HepG2 (cell line): ENCODE data around the gene PCGF3. TPM values are rescaled to one million over a fixed set of nuclear protein-coding genes. Genes with fewer than 3 reads are reported as not detected.

Experiments used
- ARHGAP35 ChIP-seq: sonication (generic); formaldehyde crosslinking; IDR thresholded peaks from 2 replicates; pipeline ENCODE4 v1.9.0; 2022; ENCODE audit warnings: mild to moderate bottlenecking, inconsistent platforms, moderate library complexity, missing genetic modification reagents, borderline replicate concordance
- FOXC1 ChIP-seq: sonication (generic); formaldehyde crosslinking; IDR thresholded peaks from 2 replicates; pipeline ENCODE4 v1.8.0; 2022; ENCODE audit warnings: mild to moderate bottlenecking, missing genetic modification reagents, borderline replicate concordance
- HBP1 ChIP-seq: IDR thresholded peaks from 2 replicates; pipeline ENCODE4 v1.6.1; 2016; ENCODE audit warnings: low read depth, control low read depth
- KLF9 ChIP-seq: IDR thresholded peaks from 2 replicates; pipeline ENCODE4 v1.6.1; 2016; ENCODE audit warnings: low read depth
- KMT2A ChIP-seq: sonication (generic); formaldehyde crosslinking; IDR thresholded peaks from 2 replicates; pipeline ENCODE4 v1.4.0; 2020; ENCODE audit warnings: missing genetic modification reagents
- LBX2 ChIP-seq: sonication (generic); formaldehyde crosslinking; IDR thresholded peaks from 2 replicates; pipeline ENCODE4 v1.5.0; 2020; ENCODE audit warnings: missing genetic modification reagents, mild to moderate bottlenecking, borderline replicate concordance
- MIER2 ChIP-seq: IDR thresholded peaks from 2 replicates; pipeline ENCODE4 v1.6.1; 2016; ENCODE audit warnings: missing biosample characterization, missing genetic modification reagents
- MTF2 ChIP-seq: sonication (generic); formaldehyde crosslinking; IDR thresholded peaks from 2 replicates; pipeline ENCODE4 v1.5.0; 2020; ENCODE audit warnings: missing genetic modification reagents, borderline replicate concordance
- MXD3 ChIP-seq: IDR thresholded peaks from 2 replicates; pipeline ENCODE4 v1.6.1; 2016; ENCODE audit warnings: mild to moderate bottlenecking, missing biosample characterization, missing genetic modification reagents
- PITX1 ChIP-seq: sonication (generic); formaldehyde crosslinking; IDR thresholded peaks from 2 replicates; pipeline ENCODE4 v1.5.1; 2020; ENCODE audit warnings: mild to moderate bottlenecking, missing genetic modification reagents
- RBM39 ChIP-seq: fragments of 200-400 bp; formaldehyde crosslinking; IDR thresholded peaks from one replicate; pipeline ENCODE4 v1.6.1; 2018; ENCODE audit warnings: antibody characterized with exemption, mild to moderate bottlenecking, low read depth, low read length; ENCODE audit not compliant: poor library complexity, severe bottlenecking
- RFX3 ChIP-seq: IDR thresholded peaks from 2 replicates; pipeline ENCODE4 v1.6.1; 2016; ENCODE audit warnings: missing biosample characterization, missing genetic modification reagents
- SCMH1 ChIP-seq: sonication (generic); formaldehyde crosslinking; IDR thresholded peaks from 2 replicates; pipeline ENCODE4 v1.9.0; 2021; ENCODE audit warnings: missing genetic modification reagents, mild to moderate bottlenecking, borderline replicate concordance
- SMAD1 ChIP-seq: sonication (generic); formaldehyde crosslinking; IDR thresholded peaks from 2 replicates; pipeline ENCODE4 v1.4.0; 2020; ENCODE audit warnings: missing genetic modification reagents, low read depth, mild to moderate bottlenecking, borderline replicate concordance
- SMARCE1 ChIP-seq: fragments of 450-650 bp; IDR thresholded peaks from 2 replicates; pipeline ENCODE4 v1.6.1; 2017; ENCODE audit warnings: borderline replicate concordance
- SOX5 ChIP-seq: IDR thresholded peaks from 2 replicates; pipeline ENCODE4 v1.6.1; 2016; ENCODE audit warnings: borderline replicate concordance
- SP5 ChIP-seq: IDR thresholded peaks from 2 replicates; pipeline ENCODE4 v1.6.1; 2016; ENCODE audit warnings: low read depth, borderline replicate concordance
- TBX3 ChIP-seq: fragments of 450-650 bp; IDR thresholded peaks from 2 replicates; pipeline ENCODE4 v1.6.1; 2017; ENCODE audit warnings: antibody characterized with exemption, mild to moderate bottlenecking, inconsistent platforms, borderline replicate concordance
- TFAP4 ChIP-seq: sonication (generic); IDR thresholded peaks from 2 replicates; pipeline ENCODE4 v1.6.1; 2016; ENCODE audit warnings: low read depth, borderline replicate concordance
- TRIM22 ChIP-seq: fragments of 450-650 bp; IDR thresholded peaks from 2 replicates; pipeline ENCODE4 v1.6.1; 2017
- U2AF1 ChIP-seq: fragments of 200-400 bp; formaldehyde crosslinking; optimal IDR thresholded peaks from 2 replicates; pipeline ENCODE3; 2017; ENCODE audit warnings: mild to moderate bottlenecking, low read depth, low read length
- ZNF101 ChIP-seq: sonication (generic); formaldehyde crosslinking; IDR thresholded peaks from 2 replicates; pipeline ENCODE4 v1.4.0; 2020; ENCODE audit warnings: mild to moderate bottlenecking, low read depth, missing genetic modification reagents, borderline replicate concordance
- ZNF17 ChIP-seq: sonication (generic); formaldehyde crosslinking; IDR thresholded peaks from 2 replicates; pipeline ENCODE4 v1.5.0; 2020; ENCODE audit warnings: mild to moderate bottlenecking, missing genetic modification reagents
- ZNF329 ChIP-seq: sonication (generic); formaldehyde crosslinking; IDR thresholded peaks from 2 replicates; pipeline ENCODE4 v1.9.0; 2021; ENCODE audit warnings: low read depth, mild to moderate bottlenecking, missing genetic modification reagents
- ZNF629 ChIP-seq: sonication (generic); formaldehyde crosslinking; conservative IDR thresholded peaks from 2 replicates; pipeline ENCODE4 v1.5.0; 2020; ENCODE audit warnings: missing genetic modification reagents
- polyA plus RNA-seq, 8 experiments: library from polyadenylated mRNA; depleted of rRNA in 3 of 8; stranded (reverse) in 7 of 8; unstranded in 1 of 8; fragments of >200 nt; fragmentation: Illumina TruSeq in 4 of 8; extraction: Trizol in 4 of 8; gene quantifications; 2 replicates each; pipeline versions ENCODE4 v1.2.1 to v1.2.3, GENCODE V29; 2011 to 2016; ENCODE audit warnings: low read depth in 4 of 8, missing spikeins in 1 of 8, mixed read lengths in 1 of 8; ENCODE audit not compliant: insufficient read depth in 1 of 8
- total RNA-seq, 5 experiments: library from RNA; depleted of rRNA; stranded (reverse); fragments of >200 nt; fragmentation: Illumina TruSeq; extraction: Trizol; gene quantifications; 2 replicates each; pipeline ENCODE4 v1.2.3, GENCODE V29; 2016; ENCODE audit warnings: low read depth in 1 of 5

Gene PCGF3
- total and polyA plus RNA-seq, 2 of the 13 experiments (the other 11 are each of a cell fraction or from before 2014, with no cell fraction given) = 28.6 to 66.2 TPM

GRCh38 chr4:674172-675035 is 31.2 kb upstream of the PCGF3 start, which contains the start of the genes ATP5ME and MYL5 (continued):
- 0 out of 2 replicates have a peak, but pooled peaks have one; percentile 45 for TF ChIP-seq PITX1 (CRISPR knock-in tag)
- TF ChIP-seq TRIM22 = no peak
- TF ChIP-seq RFX3 (CRISPR knock-in tag) = no peak
- no peak for TF ChIP-seq ZNF629 (CRISPR knock-in tag)
- no peak for TF ChIP-seq SMARCE1
- peak; percentile 8 for TF ChIP-seq RBM39
- TF ChIP-seq SCMH1 (CRISPR knock-in tag) = no peak
- TF ChIP-seq U2AF1 = peak; percentile 63
- TF ChIP-seq LBX2 (CRISPR knock-in tag) = peak; percentile 20; the same call in 1 of the 2 replicates
- TF ChIP-seq SOX5 (CRISPR knock-in tag) = peak; percentile 32; the same call in 1 of the 2 replicates
- TF ChIP-seq KMT2A (CRISPR knock-in tag) = no peak
- peak; percentile 90 for TF ChIP-seq FOXC1
- no peak for TF ChIP-seq ZNF17 (CRISPR knock-in tag)
- no peak; the same call in 1 of the 2 replicates for TF ChIP-seq TFAP4
- TF ChIP-seq ARHGAP35 (CRISPR knock-in tag) = 0 out of 2 replicates have a peak, but pooled peaks have one; percentile 23
- TF ChIP-seq ZNF101 (CRISPR knock-in tag) = no peak
- TF ChIP-seq HBP1 (CRISPR knock-in tag) = no peak; the same call in 1 of the 2 replicates
- 0 out of 2 replicates have a peak, but pooled peaks have one; percentile 73 for TF ChIP-seq MTF2 (CRISPR knock-in tag)
- TF ChIP-seq KLF9 (CRISPR knock-in tag) = no peak
- peak; percentile 38; the same call in 1 of the 2 replicates for TF ChIP-seq ZNF329 (CRISPR knock-in tag)
- TF ChIP-seq SMAD1 = peak; percentile 19; the same call in 1 of the 2 replicates
- TF ChIP-seq MIER2 (CRISPR knock-in tag) = no peak
- peak; percentile 37; the same call in 1 of the 2 replicates for TF ChIP-seq SP5 (CRISPR knock-in tag)
- TF ChIP-seq MXD3 (CRISPR knock-in tag) = no peak; the same call in 1 of the 2 replicates
- no peak for TF ChIP-seq TBX3
